GM18868 (cell line): Measurements from ENCODE around the gene HYAL2.
A peak's percentile ranks its signal among the peaks of the same experiment; 100 is the strongest.
"Not testable (repeated sequence)": the region's sequence is repeated elsewhere in the genome, so short reads cannot be mapped to it uniquely, and the experiment has no call there.

ENCODE experiments used
- ATAC-seq: cut with Tn5 transposase; IDR thresholded peaks from one replicate; pipeline ENCODE4 v1.9.1; 2021; ENCODE audit warnings: mild to moderate bottlenecking, moderate library complexity; ENCODE audit not compliant: unreplicated experiment

The HYAL2 gene

DNA sequence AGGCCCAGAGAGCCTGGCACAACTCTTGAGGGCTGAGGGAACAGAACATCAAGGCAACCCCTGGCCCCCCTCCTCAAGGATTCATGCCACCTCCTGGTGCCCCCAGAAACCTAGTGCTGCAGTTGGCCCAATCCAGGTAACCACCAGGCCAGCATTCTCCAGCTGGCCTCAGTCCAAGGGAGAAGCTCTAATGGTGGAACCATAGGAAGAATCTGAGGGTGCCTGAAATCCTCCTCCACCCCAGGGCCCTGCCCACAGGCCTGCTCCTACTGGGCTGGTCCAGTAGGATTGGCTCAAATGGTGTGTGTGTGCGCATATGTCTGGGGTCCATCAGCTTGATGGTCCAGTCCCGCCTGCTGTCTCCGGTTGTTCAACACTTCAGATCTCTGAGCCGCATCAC, 7.7 kb downstream of the HYAL2 start:
- ATAC-seq = no peak

- ATAC-seq = no peak
Observed at GRCh38 chr3:50314342-50314741, 8.2 kb downstream of the HYAL2 start.

DNA sequence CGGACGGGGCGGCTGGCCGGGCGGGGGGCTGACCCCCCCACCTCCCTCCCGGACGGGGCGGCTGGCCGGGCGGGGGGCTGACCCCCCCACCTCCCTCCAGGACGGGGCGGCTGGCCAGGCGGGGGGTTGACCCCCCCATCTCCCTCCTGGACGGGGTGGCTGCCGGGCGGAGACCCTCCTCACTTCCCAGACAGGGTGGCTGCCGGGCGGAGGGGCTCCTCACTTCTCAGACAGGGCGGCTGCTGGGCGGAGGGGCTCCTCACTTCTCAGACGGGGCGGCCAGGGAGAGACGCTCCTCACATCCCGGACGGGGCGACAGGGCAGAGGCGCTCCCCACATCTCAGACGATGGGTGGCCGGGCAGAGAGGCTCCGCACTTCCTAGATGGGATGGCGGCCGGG, 10.5 kb downstream of the HYAL2 start:
- ATAC-seq = not testable (repeated sequence)

DNA sequence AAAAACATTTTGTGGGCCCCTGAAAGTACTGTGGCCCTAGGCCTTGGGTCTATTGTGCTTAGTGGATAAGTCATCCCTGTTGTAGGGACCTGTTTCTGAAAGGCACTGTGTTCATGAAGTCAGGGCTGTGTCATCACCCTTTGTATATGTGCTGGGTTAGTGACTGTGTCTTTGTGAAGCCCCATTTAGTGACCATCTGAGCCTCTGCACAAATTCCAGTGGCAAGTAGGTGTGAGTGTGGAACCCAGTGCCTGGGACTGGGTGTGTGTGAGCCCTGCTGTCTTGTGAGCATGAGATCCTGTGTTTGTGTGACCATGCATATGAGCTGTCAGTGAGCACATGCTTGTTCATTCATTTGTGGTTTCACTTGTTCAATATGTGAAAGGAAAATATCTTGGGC, 17.9 kb downstream of the HYAL2 start:
- ATAC-seq = no peak

DNA sequence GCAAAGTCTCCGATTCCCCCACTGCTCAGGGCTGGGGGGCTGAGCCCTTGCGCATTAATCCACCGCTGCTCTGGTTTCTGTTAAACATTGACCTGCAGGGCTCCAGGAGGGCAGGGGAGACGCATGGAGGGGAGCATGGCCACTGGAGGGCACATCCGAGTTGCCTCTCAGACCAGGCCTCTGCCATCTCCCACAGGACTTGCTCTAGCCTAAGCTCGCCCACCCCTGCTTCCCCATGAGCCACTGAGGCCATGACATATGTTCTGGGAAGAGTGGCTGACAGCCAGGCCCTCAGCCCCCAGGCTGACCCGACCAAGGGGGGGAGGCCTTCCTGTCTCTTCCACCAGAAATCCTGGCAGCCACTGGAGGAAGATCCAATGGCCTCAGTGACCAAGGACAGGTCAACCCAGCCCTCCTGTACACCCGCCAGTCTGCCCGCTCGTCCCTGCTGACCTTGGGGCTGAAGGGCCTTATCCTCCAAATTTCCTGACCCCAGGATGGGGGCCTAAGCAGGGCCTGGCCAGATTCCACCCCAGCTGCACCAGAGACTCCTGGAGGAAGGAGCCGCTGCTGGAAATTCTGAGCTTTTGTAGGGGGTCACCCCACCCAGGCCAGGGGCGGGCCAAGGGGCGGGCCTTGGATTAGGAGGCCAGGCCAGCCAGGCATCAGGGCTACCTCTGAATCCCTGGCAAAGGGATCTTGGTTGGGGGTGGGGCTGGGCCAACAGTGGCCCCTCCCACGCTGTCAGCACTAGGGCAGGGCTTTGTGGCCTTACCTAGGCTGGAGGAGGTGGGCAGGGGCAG, 19.3 kb downstream of the HYAL2 start, which contains the start of gene HYAL1:
Gene HYAL1 (minus strand): TSS at position 562 of the 803 bp plus-strand sequence. CDS start 618 bp downstream, outside the sequence.
- no peak for ATAC-seq

DNA sequence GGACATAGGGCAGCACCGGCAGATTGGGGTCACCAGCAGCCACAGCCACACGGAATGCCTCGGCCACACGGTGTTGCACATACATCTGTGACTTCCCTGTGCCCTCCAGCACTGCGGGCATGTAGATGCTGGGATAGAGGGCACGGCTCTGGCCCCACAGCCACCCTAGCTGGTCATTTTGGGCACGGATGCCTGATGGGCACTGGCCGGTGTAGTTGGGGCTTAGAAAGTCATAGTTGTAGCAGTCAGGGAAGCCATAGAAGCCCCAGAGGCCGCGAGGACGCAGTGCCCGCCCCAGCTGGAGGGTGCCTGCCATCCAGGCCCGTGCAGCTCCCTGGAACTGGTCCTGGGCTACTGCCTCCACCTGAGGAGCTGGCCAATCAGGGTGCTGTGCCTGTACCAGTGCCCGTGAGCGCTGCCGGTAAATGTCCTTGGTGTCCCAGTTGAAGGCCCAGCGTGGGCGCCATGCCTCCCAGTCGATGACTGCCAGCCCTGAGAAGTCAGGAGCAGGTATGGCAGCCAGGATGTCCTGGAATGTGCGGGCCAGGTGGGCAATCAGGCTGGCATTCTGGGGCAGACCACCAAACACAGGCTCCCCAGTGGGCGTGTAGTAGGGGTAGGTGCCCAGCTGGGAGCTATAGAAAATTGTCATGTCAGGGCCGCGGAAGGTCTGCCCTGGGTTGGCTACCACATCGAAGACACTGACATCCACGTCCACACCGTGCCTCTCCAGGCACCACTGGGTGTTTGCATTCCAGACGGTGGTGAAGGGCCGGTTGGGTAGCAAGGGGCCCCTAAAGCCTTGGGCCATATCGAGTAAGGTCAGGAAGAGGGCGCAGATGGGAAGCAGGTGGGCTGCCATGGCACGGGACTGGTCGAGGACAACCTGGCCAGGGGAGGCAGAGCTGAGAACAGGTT, 20.2 kb downstream of the HYAL2 start:
- ATAC-seq = no peak

GRCh38 chr3:50300681-50301254, 21.8 kb downstream of the HYAL2 start:
- no peak for ATAC-seq

DNA sequence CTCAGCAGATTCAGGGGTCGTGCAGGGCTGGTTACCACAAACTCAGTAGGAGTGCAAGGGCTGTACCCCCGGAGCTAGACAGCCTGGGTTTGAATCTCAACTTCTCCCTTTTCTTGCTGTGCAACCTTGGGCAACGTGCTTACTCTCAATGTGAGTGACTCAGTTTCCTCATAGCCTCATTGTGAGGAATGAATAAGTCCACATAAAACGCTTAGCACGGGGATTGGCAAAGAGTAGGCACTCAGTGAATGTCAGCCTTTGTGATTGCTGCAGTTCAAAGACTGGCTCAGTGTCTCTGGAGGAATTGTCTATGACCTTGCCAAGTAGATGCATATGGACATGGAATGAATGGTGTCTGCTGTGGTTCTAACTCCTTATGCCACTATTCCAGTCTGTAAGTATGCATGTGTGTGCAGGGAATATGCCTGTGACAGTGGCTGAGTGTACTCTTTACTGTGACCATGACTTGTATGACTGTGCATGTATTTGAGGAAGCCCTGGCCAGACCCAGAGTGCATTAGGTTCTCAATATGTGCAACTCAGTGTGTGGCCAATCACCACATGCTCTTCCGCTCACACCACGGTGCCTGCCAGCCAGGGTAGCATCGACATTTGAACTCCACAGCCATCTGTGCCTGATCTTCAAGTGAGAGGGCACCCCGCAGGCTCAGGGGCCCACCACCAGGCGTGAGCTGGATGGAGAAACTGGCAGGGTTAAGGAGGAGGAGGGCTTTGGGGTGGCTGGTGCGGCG, 22.4 kb downstream of the HYAL2 start:
- ATAC-seq = no peak

DNA sequence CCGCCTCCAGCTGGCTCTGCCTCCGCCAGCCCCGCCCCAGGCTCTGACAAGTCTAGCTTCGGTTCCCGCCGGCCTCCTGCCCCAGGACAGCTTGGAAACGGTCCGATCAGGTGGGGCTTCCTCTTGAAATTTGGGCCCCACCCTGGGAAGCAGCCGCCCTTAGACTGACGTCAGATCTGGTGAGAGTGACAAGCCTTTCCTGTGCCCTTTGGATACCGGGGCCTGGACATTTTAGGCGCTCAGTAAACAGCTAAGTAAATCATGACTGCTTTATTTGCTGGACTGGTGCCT, 23.0 kb downstream of the HYAL2 start:
- no peak for ATAC-seq

GRCh38 chr3:50298836-50299637, 23.5 kb downstream of the HYAL2 start, which contains the start of the genes HYAL3 and NAA80:
TSS of gene HYAL3 (minus strand) at chr3:50299405. CDS start at chr3:50295602, 3,803 bp downstream.
TSS of gene NAA80 (minus strand) at chr3:50299405. CDS start at chr3:50297463, 1,942 bp downstream.
- ATAC-seq = peak; percentile 85

DNA sequence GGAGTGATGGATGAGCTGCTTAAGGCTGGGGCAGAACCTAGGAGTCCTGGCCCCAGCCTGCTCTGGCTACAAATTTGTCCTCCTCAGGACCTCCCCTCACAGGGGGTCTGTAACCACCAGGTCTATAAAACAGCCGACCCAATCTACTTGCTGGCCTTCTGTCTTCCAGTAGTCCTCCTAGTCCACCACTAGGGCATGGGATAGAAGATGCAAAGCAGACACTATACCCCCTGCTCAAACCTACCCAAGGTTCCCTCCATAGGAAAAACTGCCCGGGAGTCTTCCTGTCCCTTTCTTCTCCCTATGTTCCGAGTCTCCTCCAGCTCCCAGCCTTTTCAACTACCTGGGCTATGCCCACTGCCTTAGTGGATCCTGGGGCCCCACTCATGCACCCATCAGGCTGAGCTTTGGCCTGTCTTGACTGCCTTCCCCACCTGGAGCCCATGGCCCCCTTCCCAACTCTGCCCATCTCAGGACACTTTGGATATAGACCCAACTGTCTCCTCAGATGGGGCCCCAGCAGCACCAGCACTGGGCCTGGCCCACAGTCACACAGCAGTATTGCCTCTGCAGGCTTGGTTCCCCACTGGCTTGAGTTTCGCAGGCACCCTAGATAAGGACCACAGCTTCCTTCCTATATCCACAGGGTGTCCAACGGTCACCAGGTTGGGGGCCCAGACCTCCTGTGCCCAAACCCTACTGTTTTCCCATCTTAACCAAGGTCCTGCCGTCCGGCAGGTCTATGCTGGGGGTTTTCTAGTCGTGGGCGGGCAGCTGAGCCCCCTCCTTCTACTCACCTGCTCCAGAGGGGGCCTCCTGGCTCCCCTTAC, 24.4 kb downstream of the HYAL2 start:
- no peak for ATAC-seq

GRCh38 chr3:50297384-50297775, 25.2 kb downstream of the HYAL2 start:
- no peak for ATAC-seq

- no peak for ATAC-seq
Observed at GRCh38 chr3:50296721-50297383, 25.7 kb downstream of the HYAL2 start.

- no peak for ATAC-seq
Observed at GRCh38 chr3:50295553-50296431, 26.8 kb downstream of the HYAL2 start.

DNA sequence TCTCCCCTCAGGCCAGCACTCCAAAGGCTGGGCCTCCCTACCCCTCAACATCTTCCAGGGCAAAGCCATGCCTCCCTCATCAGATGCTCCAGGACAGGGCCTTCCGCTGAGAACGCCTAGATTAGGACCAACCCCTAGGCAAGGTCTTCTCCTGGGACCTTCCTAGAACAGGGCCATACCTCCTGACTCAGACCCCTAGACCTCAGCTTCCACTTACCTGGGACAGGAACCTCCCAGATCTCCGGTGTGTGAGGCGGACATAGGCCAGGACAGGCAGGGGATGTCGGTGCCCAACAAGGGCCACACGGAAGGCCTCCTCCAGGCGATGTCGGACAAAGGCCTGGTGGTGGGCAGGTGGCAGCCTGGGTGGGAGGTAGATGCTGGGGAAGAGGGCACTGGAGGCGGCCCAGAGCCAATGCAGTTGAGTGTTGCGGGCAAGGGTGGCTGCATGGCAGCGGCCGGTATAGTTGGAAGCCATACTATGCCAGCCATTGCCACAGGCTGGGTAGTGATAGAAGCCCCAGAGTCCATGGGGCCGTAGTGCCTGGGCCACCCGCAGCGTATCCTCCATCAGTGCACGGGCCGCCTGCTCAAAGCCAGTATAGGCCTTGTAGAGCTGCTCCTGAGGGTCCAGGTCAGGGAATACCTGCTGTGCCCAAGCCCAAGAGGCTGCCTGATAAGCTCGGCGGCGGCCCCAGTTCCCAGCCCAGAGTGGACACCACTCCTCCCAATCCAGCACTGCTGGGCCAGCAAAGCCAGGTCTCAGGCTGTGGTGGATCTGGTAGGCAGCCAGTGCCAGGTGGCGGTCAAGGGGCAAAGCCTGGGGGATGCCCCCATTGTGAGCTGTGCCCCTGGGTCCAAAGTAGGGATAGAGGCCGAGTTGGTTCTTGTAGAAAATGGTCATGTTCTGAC, 27.8 kb downstream of the HYAL2 start:
- ATAC-seq = no peak

DNA sequence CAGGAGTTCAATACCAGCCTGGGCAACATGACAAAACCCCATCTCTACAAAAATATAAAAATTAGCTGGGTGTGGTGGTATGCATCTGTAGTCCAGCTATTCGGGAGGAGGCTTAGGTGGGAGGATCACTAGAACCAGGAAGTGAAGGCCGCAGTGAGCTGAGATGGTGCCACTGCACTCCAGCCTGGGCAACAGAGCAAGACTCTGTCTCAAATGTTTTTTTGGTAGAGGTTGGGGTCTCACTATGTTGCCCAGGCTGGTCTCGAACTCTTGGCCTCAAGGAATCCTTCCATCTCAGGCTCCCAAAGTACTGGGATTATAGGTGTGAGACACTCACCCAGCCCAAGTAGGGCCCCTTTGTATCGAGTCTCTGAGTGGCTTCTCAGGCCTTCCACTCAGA, 28.5 kb downstream of the HYAL2 start:
- ATAC-seq = no peak
